Measurements from ENCODE around the gene SLC8A3. TPM values are rescaled to one million over a fixed set of nuclear protein-coding genes. Genes with fewer than 3 reads are reported as not detected.

The SLC8A3 gene
- total and polyA plus RNA-seq, 2 donors (not counting 3 experiments of a cell fraction or from before 2014, with no cell fraction given), result not detected

- dilution Hi-C loops (cut with MboI; ENCODE audit: extremely low pct_ligation_motif_present, low sequenced_read_pairs), result no loop called here
- Histone ChIP-seq H3K4me2 (ENCODE audit: insufficient read depth, low read length) (no peak overlapping the region), H3K36me3 (ENCODE audit: control insufficient read depth in 2 of 2, extremely low read depth in 1 of 2, insufficient read depth in 2 of 2, low read length in 2 of 2) (no peaks in the 10 kb centered on the region), H3K4me1 (ENCODE audit: control insufficient read depth, extremely low read depth, insufficient read depth, low read length) (peaks cover 2% of the 10 kb centered on the region), H3K9ac (replicated peaks; ENCODE audit: extremely low read depth, insufficient read depth, low read length) (no peak overlapping the region), H3K79me2 (ENCODE audit: control insufficient read depth, insufficient read depth, low read length) (no peaks in the 10 kb centered on the region), H3K9me1 (replicated peaks; ENCODE audit: control insufficient read depth, extremely low read depth, insufficient read depth, low read length) (no peaks in the 10 kb centered on the region), H2AFZ (ENCODE audit: low read depth, low read length) (no peak overlapping the region), H3K9me3 (replicated peaks; ENCODE audit: control insufficient read depth, insufficient read depth, low read length) (no peaks in the 10 kb centered on the region), H3K27me3 (ENCODE audit: control insufficient read depth in 2 of 2, insufficient read depth in 2 of 2, low read length in 2 of 2) (no peaks in the 10 kb centered on the region), H4K20me1 (replicated peaks; ENCODE audit: control insufficient read depth, extremely low read depth, insufficient read depth, low read length) (no peaks in the 10 kb centered on the region), H3K4me3 (replicated peaks in 1 of 3; ENCODE audit: insufficient read depth in 1 of 3, low read depth in 1 of 3, low read length in 3 of 3) (no peak overlapping the region), H3K27ac (ENCODE audit: insufficient read depth, low read depth, low read length) (no peak overlapping the region)
- intact Hi-C loops (cut with micrococcal nuclease), result no loop called here
- ChIA-PET CTCF (interaction anchor here (1.3 to 8.8 kb wide), 3 partner anchors 9 to 200 kb away, joined by 4 to 69 read pairs (median 9); no protein-coding TSS in a partner anchor), POLR2A (no interaction called here)
- no TSS peak for BruUV-seq (replicated peaks)
- TF ChIP-seq POLR2A (IDR thresholded peaks at IDR 0.05; ENCODE audit: low read depth, low read length), result no peak
- no peak for TF ChIP-seq MYC (IDR thresholded peaks at IDR 0.05; ENCODE audit: low read depth, low read length)
- no peak for TF ChIP-seq POLR2AphosphoS5 (IDR thresholded peaks at IDR 0.05; ENCODE audit: insufficient read depth, low read depth, low read length)
- TF ChIP-seq FOS (IDR thresholded peaks at IDR 0.05; ENCODE audit: borderline replicate concordance, insufficient read depth, low read length), result no peak
- TF ChIP-seq MAX (IDR thresholded peaks at IDR 0.05; ENCODE audit: insufficient read depth, insufficient read length), result no peak
- no peak for TF ChIP-seq CTCF (IDR thresholded peaks at IDR 0.05; ENCODE audit: extremely low read depth in 1 of 2, insufficient read depth in 1 of 2, low read depth in 1 of 2, low read length in 2 of 2)
- DNase-seq (ENCODE audit: low read depth, low spot score) (no peak), FAIRE-seq (no peak)
Observed at GRCh38 chr14:70018713-70019211, 170.0 kb downstream of the SLC8A3 start.

All from endothelial cell of umbilical vein (primary cell).